Activated T-cell treated with anti-CD3 and anti-CD28 coated beads, Interleukin-2, amount 50 U/mL, for 4 hours (primary cell): ENCODE results near the gene SHPK. TPM values are rescaled to one million over a fixed set of nuclear protein-coding genes. Genes with fewer than 3 reads are reported as not detected.

Experiments
- ATAC-seq, 2 donors: fragments of 200-7000 bp; cut with Tn5 transposase; one replicate each; pipeline ENCODE4 v1.10.0; 2021
- DNase-seq: peaks from one replicate; pipeline ENCODE4 v3.0.0-alpha.2; 2020
- H3K27me3 Mint-ChIP-seq: one replicate; pipeline ENCODE4 v1.8.0; 2021; ENCODE audit warnings: low read depth, mixed read lengths
- H3K36me3 Mint-ChIP-seq: one replicate; pipeline ENCODE4 v1.8.0; 2022; ENCODE audit warnings: mixed read lengths; ENCODE audit not compliant: insufficient read depth
- H3K4me1 Mint-ChIP-seq: one replicate; pipeline ENCODE4 v1.8.0; 2021; ENCODE audit warnings: low read depth, mixed read lengths
- H3K4me3 Mint-ChIP-seq: one replicate; pipeline ENCODE4 v1.8.0; 2021; ENCODE audit warnings: mild to moderate bottlenecking, moderate library complexity, mixed read lengths
- H3K9me3 Mint-ChIP-seq: one replicate; pipeline ENCODE4 v1.8.0; 2021; ENCODE audit warnings: mixed read lengths
- total RNA-seq, 3 donors: library from RNA; stranded (reverse); gene quantifications; one replicate each; pipeline ENCODE4 v1.2.1, GENCODE V29; 2021

Gene SHPK
- total RNA-seq, 3 donors from 2014 or later = 9.1 to 14.7 (median 10.8) TPM

DNA sequence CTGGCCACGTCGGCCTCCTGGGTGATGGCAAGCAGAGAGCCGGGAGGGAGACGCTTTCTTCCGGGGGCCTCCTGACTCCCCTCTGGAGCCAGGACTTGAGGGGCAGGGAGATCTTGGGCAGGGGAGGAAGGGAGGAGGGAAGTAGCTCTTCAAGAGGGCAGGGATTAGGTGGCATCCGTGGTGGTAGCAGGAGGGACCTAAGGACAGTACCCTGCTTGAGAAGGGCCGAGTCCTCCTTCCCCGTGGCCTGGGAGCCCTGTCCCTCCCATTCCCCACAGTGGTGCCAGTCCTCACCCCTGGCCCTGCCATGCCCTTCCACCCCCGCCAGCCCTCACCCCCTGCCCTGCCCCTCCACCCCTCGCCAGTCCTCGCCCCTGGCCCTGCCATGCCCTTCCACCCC lies 19.7 kb upstream of the SHPK start:
- no peak for ATAC-seq
- no peak for DNase-seq
- Mint-ChIP-seq H3K9me3 (no peaks in the 10 kb centered on the region), H3K4me1 (no peaks in the 10 kb centered on the region), H3K36me3 (no peaks in the 10 kb centered on the region), H3K27me3 (no peaks in the 10 kb centered on the region), H3K4me3 (no peak overlapping the region)

DNA sequence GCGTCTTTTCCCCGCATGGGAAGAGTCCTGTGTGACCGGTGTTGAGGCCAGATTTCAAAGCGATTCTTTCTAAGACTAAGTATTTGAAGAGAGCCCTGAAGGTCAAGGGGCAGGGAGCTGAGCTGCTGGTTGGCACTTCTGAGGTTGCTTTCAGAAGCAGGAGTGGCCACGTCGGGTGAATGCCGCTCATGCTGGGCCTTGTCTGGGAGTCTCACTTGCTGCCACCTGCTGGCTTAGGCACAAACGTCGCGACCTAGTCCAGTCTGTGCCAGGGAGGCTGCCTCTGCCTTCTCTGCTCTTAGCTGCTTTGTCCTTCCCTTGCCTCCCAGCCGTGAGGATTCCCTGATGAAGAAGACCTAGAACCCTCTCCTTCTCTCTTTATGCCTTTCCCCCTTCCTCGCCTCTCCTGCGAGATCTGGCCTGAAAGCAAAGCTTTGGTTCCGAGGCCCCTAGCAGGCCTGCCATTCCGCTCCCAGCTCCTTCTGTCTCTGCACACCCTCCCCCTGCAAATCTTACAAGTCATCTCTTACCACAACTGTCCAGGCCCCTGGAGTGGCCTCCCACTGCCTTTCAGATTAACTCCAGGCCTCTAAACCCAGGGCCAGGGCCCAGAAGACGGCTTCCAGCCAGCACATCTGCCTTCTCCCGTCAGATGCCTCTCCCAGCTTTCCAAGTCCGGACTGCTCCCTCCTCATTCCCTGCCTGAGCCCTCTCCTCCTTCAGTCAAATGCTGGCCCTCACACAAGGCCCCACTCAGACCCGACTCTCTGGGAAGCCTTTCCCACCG lies 11.9 kb upstream of the SHPK start:
- DNase-seq = peak; percentile 16
- H3K4me1 Mint-ChIP-seq = peaks cover 1% of the 10 kb centered on the region
- no peaks in the 10 kb centered on the region for H3K27me3 Mint-ChIP-seq
- no peak overlapping the region for H3K4me3 Mint-ChIP-seq
- peak; percentile 63 to 72 for ATAC-seq
- H3K36me3 Mint-ChIP-seq = peaks cover 11% of the 10 kb centered on the region
- H3K9me3 Mint-ChIP-seq = no peaks in the 10 kb centered on the region

DNA sequence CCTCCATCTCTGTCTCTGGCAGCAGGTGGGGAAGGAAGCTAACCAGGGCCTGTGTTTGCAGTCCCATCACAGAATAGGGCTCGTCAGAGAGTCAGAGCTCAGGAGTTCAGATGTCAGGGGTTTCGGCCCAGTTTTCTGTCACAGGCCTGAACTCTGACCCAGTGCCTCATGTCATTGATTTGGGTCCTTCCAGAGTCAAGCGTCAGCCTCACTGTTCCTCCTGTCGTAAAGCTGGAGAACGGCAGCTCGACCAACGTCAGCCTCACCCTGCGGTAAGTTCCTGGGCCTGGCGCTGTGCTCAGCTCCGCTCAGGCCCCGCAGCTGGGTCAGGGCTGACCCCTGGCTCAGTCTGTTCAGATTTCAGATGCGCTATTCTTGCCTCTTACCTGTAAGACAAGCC lies 11.2 kb upstream of the SHPK start:
- Mint-ChIP-seq H3K9me3 (no peaks in the 10 kb centered on the region), H3K4me1 (peaks cover 1% of the 10 kb centered on the region), H3K27me3 (no peaks in the 10 kb centered on the region), H3K4me3 (no peak overlapping the region), H3K36me3 (peaks cover 11% of the 10 kb centered on the region)
- ATAC-seq (no peak), DNase-seq (no peak)

DNA sequence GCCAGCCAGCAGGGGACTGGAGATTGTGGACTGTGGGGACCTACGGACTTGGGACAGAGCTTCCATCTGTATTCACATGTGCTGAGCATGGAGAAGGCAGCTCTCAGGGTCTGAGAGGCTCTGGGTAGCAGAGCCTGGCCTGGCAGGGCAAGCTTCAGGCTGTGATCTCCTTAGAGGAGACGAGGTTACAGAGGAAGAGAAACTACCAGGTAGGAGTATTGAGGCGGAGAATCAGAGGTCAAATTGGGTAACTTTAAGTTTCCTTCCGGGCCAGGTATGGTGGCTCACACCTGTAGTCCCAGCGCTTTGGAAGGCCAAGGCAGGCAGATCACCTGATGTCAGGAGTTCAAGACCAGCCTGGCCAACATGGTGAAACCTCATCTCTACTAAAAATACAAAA lies 9.3 kb upstream of the SHPK start:
- Mint-ChIP-seq H3K4me1 (peaks cover 2% of the 10 kb centered on the region), H3K9me3 (no peaks in the 10 kb centered on the region), H3K4me3 (no peak overlapping the region), H3K36me3 (peaks cover 11% of the 10 kb centered on the region), H3K27me3 (no peaks in the 10 kb centered on the region)
- DNase-seq (no peak), ATAC-seq (no peak)

DNA sequence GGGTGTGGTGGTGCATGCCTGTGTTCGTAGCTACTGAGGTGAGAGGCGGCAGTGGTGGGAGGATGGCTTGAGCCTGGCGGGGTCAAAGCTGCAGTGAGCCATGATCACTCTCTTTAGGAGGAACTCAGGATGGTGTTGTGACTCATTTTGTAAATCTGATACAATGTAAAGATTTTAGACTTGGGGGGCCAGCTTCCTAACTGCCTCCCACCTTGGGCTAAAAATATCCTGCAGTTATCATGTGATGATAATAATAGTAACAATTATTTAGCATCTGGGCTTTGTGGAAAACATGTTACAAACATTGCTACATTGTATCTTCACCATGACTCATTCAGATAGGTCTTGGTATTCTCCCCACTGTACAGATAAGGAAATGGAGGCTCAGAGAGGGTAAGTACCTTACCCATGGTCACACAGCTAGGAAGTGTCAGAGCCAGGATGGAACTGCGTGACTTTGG lies 7.9 kb upstream of the SHPK start:
- no peak overlapping the region for H3K4me3 Mint-ChIP-seq
- H3K4me1 Mint-ChIP-seq = peaks cover 9% of the 10 kb centered on the region
- no peak for DNase-seq
- H3K36me3 Mint-ChIP-seq = peaks cover 8% of the 10 kb centered on the region
- H3K27me3 Mint-ChIP-seq = no peaks in the 10 kb centered on the region
- ATAC-seq = peak in 1 of 2 donors; percentile 54
- no peaks in the 10 kb centered on the region for H3K9me3 Mint-ChIP-seq

DNA sequence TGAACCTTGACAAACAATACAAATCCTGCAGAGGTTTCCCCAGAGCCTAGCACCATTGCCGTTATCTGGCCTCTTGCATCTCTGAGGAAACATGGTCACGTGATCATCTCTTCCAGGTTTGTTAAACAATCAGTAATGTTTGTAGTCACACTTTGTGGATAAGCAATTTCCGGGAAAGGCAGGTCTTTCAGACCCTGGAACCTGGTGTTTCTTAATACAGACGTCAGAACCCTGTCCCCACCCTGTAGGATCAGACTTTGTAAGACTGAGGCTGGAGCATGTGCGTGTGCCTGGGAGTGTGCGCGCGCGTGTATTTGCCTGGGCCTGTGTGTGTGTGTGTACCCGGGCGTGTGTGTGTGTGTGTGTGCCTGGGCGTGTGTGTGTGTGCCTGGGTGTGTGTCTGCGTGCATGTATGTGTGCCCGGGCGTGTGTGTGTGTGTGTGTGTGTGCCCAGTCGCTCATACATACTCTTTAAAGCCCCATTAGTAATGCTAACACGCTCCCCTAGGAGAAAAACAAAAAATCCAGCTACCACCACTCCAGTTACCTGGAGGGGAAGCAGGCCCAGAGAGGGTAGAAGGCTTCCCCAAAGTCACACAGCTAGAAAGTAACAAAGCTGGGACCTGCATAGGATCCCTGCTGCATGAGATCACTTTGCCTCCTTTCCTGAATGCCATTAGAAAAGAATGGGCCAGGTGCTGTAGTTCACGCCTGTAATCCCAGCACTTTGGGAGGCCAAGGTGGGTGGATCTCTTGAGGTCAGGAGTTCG lies 5.9 kb upstream of the SHPK start:
- Mint-ChIP-seq H3K27me3 (no peaks in the 10 kb centered on the region), H3K9me3 (no peaks in the 10 kb centered on the region), H3K36me3 (peaks cover 5% of the 10 kb centered on the region), H3K4me3 (no peak overlapping the region), H3K4me1 (peaks cover 19% of the 10 kb centered on the region)
- ATAC-seq = no peak
- DNase-seq = no peak

DNA sequence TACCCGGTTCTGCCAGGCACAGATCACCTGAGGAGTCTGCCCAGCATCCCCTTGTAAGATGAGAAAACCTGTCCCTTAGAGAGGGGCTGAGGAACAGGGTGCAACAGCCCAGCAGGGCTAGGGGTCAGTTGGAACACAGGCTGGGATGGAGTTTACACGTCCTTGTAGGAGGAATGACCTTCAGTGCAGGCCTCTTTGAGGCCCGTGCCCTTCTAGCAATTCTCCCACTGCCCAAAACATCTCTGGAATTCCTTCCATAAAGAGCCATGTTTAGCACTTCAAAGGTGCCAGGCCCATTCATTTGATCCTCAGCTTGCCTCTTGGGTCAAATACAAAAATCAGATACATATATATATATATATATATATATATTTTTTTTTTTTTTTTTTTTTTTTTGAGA lies 5.0 kb upstream of the SHPK start:
- H3K27me3 Mint-ChIP-seq = no peaks in the 10 kb centered on the region
- DNase-seq (no peak), ATAC-seq (no peak)
- no peak overlapping the region for H3K4me3 Mint-ChIP-seq
- H3K4me1 Mint-ChIP-seq = peaks cover 19% of the 10 kb centered on the region
- no peaks in the 10 kb centered on the region for H3K9me3 Mint-ChIP-seq
- H3K36me3 Mint-ChIP-seq = peaks cover 5% of the 10 kb centered on the region

DNA sequence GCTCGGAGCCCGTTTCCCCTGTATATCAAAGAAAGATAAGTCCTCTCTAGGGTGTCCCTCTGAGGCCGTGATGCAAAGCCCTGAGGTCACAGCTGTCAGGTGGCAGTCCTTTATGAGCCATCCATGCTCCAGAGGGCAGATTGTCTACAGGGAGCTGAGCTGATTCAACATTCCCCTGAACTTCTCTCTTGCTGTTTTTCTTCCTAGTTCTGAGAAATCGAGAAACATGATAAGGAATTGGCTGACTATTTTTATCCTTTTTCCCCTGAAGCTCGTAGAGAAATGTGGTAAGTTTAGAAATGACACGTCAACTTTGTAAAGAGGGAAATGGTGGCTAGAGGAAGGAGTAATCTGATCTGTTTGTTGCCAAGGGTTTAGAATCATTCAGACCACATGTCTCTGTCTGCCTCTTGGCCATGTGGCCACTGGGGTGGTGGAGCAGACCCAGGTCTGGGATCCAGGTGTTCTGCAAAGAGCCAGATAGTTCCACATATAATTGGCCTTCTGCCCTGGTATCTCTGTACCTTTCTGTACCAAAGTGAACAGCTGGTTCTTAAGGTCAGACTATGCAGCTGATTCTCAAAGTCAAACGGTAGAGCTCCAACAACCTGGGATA lies 4.0 kb upstream of the SHPK start:
- ATAC-seq (no peak), DNase-seq (no peak)
- Mint-ChIP-seq H3K9me3 (no peaks in the 10 kb centered on the region), H3K4me3 (peak overlapping the region; percentile 22), H3K36me3 (peaks cover 5% of the 10 kb centered on the region), H3K4me1 (peaks cover 22% of the 10 kb centered on the region), H3K27me3 (no peaks in the 10 kb centered on the region)

DNA sequence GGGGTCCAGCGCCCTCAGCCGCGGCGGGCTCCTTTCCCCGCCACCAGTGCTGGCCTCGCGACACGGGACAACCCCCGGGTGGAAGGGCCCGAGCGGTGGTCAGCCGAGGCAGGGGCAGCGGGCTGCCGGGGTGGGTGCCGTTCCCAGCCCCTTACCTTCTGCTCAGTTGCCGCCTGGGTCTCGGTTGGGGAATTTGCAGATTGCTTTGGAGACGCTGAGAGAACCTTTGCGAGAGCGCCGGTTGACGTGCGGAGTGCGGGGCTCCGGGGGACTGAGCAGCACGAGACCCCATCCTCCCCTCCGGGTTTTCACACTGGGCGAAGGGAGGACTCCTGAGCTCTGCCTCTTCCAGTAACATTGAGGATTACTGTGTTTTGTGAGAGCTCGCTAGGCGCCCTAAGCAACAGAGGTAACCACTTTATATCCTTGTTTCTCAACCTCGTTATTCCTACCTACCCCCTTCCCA lies 891 bp upstream of the SHPK start:
- Mint-ChIP-seq H3K27me3 (no peaks in the 10 kb centered on the region), H3K4me3 (peak overlapping the region; percentile 94), H3K4me1 (peaks cover 29% of the 10 kb centered on the region), H3K9me3 (no peaks in the 10 kb centered on the region), H3K36me3 (peaks cover 8% of the 10 kb centered on the region)
- no peak for DNase-seq
- peak in 1 of 2 donors; percentile 2 for ATAC-seq

DNA sequence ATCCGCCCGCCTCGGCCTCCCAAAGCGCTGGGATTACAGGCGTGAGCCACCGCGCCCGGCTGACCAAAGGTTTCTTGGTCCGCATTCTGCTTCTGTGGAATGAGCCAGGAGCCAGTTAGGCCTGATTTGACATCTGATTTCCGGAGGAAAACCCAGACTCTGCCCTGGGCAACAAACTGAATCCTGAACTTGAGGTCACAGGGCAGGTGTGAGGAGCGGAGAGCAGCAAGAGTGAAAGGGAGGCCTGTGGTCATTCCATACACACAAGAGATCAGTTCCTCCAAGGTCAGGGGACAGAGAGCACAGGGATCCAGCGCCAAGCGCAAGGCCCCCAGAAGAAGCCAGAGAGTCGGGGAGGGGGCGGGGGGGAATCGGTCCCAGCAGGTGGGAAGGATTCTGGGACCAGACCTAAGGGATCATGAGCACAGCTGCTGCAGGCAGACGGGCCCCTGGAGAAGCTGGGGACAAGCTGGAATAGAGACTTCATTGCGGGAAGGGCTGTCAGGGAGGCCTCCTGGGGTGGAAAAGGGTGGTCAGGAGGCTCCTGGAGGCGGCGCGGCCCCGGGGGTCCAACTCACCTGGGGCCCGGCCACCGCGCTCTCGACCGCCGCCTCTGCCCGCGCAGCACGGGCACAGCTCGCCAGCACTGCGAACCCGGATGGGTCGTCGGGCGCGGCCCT lies 436 bp downstream of the SHPK start:
- DNase-seq (no peak), ATAC-seq (peak; percentile 20 to 31)
- H3K27me3 Mint-ChIP-seq = no peaks in the 10 kb centered on the region
- H3K36me3 Mint-ChIP-seq = peaks cover 8% of the 10 kb centered on the region
- H3K4me1 Mint-ChIP-seq = peaks cover 29% of the 10 kb centered on the region
- no peaks in the 10 kb centered on the region for H3K9me3 Mint-ChIP-seq
- H3K4me3 Mint-ChIP-seq = peak overlapping the region; percentile 94

DNA sequence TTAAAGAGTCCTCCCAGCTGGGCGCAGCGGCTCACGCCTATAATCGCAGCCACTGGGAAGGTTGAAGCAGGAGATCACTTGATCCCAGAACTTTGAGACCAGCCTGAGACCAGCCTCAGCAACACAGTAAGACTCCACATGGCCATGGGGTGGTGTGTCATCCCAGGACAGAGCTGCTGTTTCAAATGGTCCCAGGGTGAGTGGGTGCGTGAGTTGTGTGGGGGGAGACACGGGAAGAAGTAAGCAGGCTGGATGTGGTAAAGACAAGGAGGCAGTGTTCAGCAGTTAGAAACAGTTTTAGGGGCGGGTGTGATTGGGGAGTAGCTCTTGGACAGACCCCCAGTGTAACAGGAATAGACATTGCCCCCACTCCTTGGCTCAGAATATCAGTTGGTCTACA lies 3.8 kb downstream of the SHPK start:
- Mint-ChIP-seq H3K4me1 (peaks cover 15% of the 10 kb centered on the region), H3K9me3 (no peaks in the 10 kb centered on the region), H3K27me3 (no peaks in the 10 kb centered on the region), H3K36me3 (peaks cover 18% of the 10 kb centered on the region), H3K4me3 (no peak overlapping the region)
- ATAC-seq (no peak), DNase-seq (no peak)

DNA sequence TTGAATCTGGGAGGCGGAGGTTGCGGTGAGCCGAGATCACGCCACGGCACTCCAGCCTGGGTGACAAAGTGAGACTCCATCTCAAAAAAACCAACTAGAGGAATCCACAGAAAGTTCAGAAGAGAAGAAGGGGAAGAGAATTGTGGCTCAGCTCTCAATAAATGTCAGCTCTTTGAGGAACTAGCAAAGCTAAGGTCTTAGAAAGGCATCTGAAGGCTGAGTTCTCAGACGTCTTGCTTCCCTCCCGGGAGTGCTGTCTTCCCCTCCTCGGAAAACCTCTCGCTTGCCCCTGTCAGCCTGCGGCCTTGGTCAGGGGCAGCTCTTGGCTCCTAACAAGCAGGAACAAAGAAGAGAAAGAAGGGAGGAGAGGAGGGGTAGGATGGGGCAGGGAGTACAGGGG lies 5.3 kb downstream of the SHPK start:
- DNase-seq = no peak
- peaks cover 26% of the 10 kb centered on the region for H3K36me3 Mint-ChIP-seq
- H3K4me1 Mint-ChIP-seq = peaks cover 11% of the 10 kb centered on the region
- no peak for ATAC-seq
- no peaks in the 10 kb centered on the region for H3K9me3 Mint-ChIP-seq
- no peak overlapping the region for H3K4me3 Mint-ChIP-seq
- H3K27me3 Mint-ChIP-seq = no peaks in the 10 kb centered on the region

DNA sequence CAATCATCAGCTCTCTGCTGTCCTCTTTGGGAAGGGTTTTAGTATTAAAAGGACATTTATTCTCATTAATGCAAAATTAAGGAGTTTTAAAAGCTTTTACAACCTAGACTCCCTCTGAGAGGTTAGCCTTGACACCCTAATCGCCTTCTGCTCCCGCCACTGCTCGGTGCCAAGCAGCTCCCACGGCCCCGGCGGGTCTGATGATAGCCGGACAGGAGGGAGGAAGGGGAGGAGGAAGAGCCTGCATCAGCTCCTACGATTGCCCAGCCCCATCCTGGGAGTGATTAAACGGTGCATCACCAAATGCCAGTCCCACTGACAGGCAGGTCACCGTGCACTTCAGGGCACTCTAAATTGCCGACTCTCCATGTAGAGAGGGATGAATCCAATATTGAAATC lies 8.3 kb downstream of the SHPK start:
- H3K9me3 Mint-ChIP-seq = no peaks in the 10 kb centered on the region
- no peak overlapping the region for H3K4me3 Mint-ChIP-seq
- ATAC-seq (no peak), DNase-seq (no peak)
- H3K27me3 Mint-ChIP-seq = no peaks in the 10 kb centered on the region
- H3K36me3 Mint-ChIP-seq = peaks cover 31% of the 10 kb centered on the region
- no peaks in the 10 kb centered on the region for H3K4me1 Mint-ChIP-seq
